Skeletal muscle tissue (tissue), 4 donors: ENCODE measurements around the gene FAF1. TPM values are rescaled to one million over a fixed set of nuclear protein-coding genes. Genes with fewer than 3 reads are reported as not detected.
"Not testable (repeated sequence)": the region's sequence is repeated elsewhere in the genome, so short reads cannot be mapped to it uniquely, and the experiment has no call there.

Experiments
- H3K27ac ChIP-seq: one replicate; pipeline ENCODE4 v1.7.0; 2013; ENCODE audit warnings: mild to moderate bottlenecking, low read depth, low read length, inconsistent platforms
- H3K27me3 ChIP-seq, 3 donors: one replicate each; pipeline ENCODE4 v1.7.0; 2013; ENCODE audit warnings: low read length in 3 of 3; ENCODE audit not compliant: control insufficient read depth in 3 of 3, insufficient read depth in 3 of 3
- H3K36me3 ChIP-seq, 3 donors: one replicate each; pipeline ENCODE4 v1.7.0; 2013; ENCODE audit warnings: low read length in 3 of 3; ENCODE audit not compliant: control insufficient read depth in 3 of 3, insufficient read depth in 3 of 3
- H3K4me1 ChIP-seq, 3 donors: one replicate each; pipeline ENCODE4 v1.7.0; 2013; ENCODE audit warnings: low read length in 3 of 3, mild to moderate bottlenecking in 3 of 3; ENCODE audit not compliant: control insufficient read depth in 3 of 3, insufficient read depth in 3 of 3
- H3K4me3 ChIP-seq, 3 donors: one replicate each; pipeline ENCODE4 v1.7.0; 2013; ENCODE audit warnings: low read length in 3 of 3
- H3K9ac ChIP-seq, 3 donors: one replicate each; pipeline ENCODE4 v1.7.0; 2013; ENCODE audit warnings: low read length in 3 of 3, mild to moderate bottlenecking in 3 of 3, moderate library complexity in 2 of 3, low read depth in 1 of 3
- H3K9me3 ChIP-seq, 3 donors: one replicate each; pipeline ENCODE4 v1.7.0; 2013; ENCODE audit warnings: low read length in 3 of 3; ENCODE audit not compliant: control insufficient read depth in 3 of 3
- total RNA-seq: library from RNA; depleted of rRNA; stranded (reverse); fragments of >200 nt; gene quantifications from one replicate; pipeline ENCODE4 v1.2.3, GENCODE V29; 2014
- donor health status: Osteomylitis.

Gene FAF1
- total RNA-seq: 41.2 TPM

GRCh38 chr1:50959913-50960844 is at the start of gene FAF1:
TSS of gene FAF1 (minus strand) at chr1:50960267. CDS start at chr1:50959811, 456 bp downstream.
- Histone ChIP-seq H3K27ac (peak within 1 kb of the TSS; percentile 89), H3K4me1 (peaks cover 8 to 13% (median 9%) of the 10 kb centered on the region in 3 donors), H3K9me3 (no peaks in the 10 kb centered on the region), H3K9ac (peak within 1 kb of the TSS; percentile 81 to 95 (median 95)), H3K27me3 (no peaks in the 10 kb centered on the region), H3K4me3 (peak within 1 kb of the TSS; percentile 94 to 98 (median 98)), H3K36me3 (no peaks in the 10 kb centered on the region)

- H3K9ac ChIP-seq: no peak overlapping the region
- H3K27me3 ChIP-seq: no peaks in the 10 kb centered on the region
- no peaks in the 10 kb centered on the region for H3K9me3 ChIP-seq
- H3K27ac ChIP-seq: no peak overlapping the region
- H3K4me1 ChIP-seq: no peaks in the 10 kb centered on the region
- H3K4me3 ChIP-seq: no peak overlapping the region
- H3K36me3 ChIP-seq: no peaks in the 10 kb centered on the region
Measured at GRCh38 chr1:51009381-51009780, 49.3 kb upstream of the FAF1 start.

DNA sequence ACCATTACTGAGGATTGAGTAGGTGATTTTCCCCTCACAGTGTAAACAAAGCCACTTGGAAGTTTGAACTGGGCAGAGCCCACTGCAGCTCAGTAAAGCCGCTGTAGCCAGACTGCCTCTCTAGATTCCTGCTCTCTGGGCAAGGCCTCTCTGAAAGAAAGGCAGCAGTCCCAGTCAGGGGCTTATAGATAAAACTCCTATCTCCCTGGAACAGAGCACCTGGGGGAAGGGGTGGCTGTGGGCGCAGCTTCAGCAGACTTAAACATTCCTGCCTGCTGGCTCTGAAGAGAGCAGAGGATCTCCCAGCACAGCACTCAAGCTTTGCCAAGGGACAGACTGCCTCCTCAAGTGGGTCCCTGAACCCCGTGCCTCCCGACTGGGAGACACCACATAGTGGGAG is 45.5 kb upstream of the FAF1 start:
- not testable (repeated sequence) for H3K9me3 ChIP-seq, H3K4me1 ChIP-seq, H3K27me3 ChIP-seq, H3K9ac ChIP-seq, H3K4me3 ChIP-seq, H3K27ac ChIP-seq, H3K36me3 ChIP-seq

- no peaks in the 10 kb centered on the region for H3K4me1 ChIP-seq
- H3K4me3 ChIP-seq: no peak overlapping the region
- H3K9ac ChIP-seq: no peak overlapping the region
- no peaks in the 10 kb centered on the region for H3K27me3 ChIP-seq
- no peak overlapping the region for H3K27ac ChIP-seq
- peaks cover 0 to 3% (median 0%) of the 10 kb centered on the region in 3 donors for H3K36me3 ChIP-seq
- no peaks in the 10 kb centered on the region for H3K9me3 ChIP-seq
Measured at GRCh38 chr1:51002516-51002915, 42.4 kb upstream of the FAF1 start.

DNA sequence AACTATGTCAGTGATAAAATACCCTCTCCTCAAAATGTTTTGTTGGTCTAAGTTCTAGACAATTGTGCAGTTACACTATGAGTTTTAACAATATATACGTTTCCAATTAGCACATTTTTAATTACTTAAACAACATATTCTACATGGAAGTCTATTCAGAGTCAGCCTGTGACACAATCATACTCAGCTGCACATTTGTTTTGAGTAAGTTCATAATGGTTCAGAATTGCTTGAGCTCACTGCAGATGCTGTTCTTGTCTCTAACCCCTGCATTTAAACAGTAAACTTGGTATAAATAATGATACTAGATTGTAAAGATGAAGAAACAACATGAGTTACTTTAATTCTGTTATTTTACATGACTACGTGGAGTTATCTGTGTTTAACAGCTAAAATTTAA is 40.6 kb upstream of the FAF1 start:
- H3K9me3 ChIP-seq: no peaks in the 10 kb centered on the region
- H3K4me1 ChIP-seq: no peaks in the 10 kb centered on the region
- no peak overlapping the region for H3K9ac ChIP-seq
- H3K4me3 ChIP-seq: no peak overlapping the region
- H3K27me3 ChIP-seq: no peaks in the 10 kb centered on the region
- H3K36me3 ChIP-seq: peaks cover 0 to 3% (median 0%) of the 10 kb centered on the region in 3 donors
- H3K27ac ChIP-seq: no peak overlapping the region

GRCh38 chr1:51000160-51000559 is 40.1 kb upstream of the FAF1 start:
- Histone ChIP-seq H3K4me1 (no peaks in the 10 kb centered on the region), H3K9ac (no peak overlapping the region), H3K27ac (no peak overlapping the region)

DNA sequence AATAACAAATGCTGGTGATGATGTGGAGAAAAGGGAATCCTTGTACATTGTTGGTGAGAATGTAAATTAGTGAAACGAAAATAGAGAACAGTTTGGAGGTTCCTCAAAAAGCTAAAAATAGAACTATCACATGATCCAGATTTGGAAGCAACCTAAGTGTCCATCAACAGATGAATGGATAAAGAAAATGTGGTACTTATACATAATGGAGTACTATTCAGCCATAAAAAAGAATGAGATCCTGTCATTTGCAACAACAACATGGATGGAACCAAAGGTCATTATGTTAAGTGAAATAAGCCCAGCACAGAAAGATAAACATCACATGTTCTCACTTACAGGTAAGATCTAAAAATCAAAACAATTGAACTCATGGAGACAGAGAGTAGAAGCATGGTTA is 39.3 kb upstream of the FAF1 start:
- not testable (repeated sequence) for H3K4me1 ChIP-seq, H3K9me3 ChIP-seq, H3K36me3 ChIP-seq, H3K4me3 ChIP-seq, H3K9ac ChIP-seq, H3K27me3 ChIP-seq, H3K27ac ChIP-seq

More at GRCh38 chr1:51000160-51000559, 40.1 kb upstream of the FAF1 start:
- H3K27me3 ChIP-seq: no peaks in the 10 kb centered on the region
- H3K36me3 ChIP-seq: peaks cover 0 to 3% (median 0%) of the 10 kb centered on the region in 3 donors
- no peak overlapping the region for H3K4me3 ChIP-seq
- no peaks in the 10 kb centered on the region for H3K9me3 ChIP-seq

DNA sequence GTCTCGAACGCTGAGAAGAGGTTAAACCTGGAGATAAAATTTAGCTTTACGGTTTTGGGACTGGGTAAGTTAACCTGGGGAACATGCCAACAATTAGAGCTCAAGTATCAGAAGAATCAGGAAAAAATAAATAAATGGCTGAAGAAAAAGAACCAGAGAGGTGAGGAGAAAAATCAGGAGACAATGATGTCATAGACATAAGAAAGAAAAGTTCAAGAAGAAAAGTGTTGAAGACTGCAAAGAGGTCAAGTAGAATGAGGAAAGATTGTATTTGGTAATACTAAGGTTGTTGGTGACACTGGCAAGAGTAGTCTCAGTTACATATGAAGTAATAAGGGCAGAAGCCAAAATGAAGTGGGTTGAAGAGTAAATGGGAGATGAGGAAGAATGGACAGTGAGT is 36.0 kb upstream of the FAF1 start:
- H3K27me3 ChIP-seq: no peaks in the 10 kb centered on the region
- no peaks in the 10 kb centered on the region for H3K4me1 ChIP-seq
- no peak overlapping the region for H3K27ac ChIP-seq
- H3K4me3 ChIP-seq: no peak overlapping the region
- no peaks in the 10 kb centered on the region for H3K9me3 ChIP-seq
- H3K9ac ChIP-seq: no peak overlapping the region
- no peaks in the 10 kb centered on the region for H3K36me3 ChIP-seq

DNA sequence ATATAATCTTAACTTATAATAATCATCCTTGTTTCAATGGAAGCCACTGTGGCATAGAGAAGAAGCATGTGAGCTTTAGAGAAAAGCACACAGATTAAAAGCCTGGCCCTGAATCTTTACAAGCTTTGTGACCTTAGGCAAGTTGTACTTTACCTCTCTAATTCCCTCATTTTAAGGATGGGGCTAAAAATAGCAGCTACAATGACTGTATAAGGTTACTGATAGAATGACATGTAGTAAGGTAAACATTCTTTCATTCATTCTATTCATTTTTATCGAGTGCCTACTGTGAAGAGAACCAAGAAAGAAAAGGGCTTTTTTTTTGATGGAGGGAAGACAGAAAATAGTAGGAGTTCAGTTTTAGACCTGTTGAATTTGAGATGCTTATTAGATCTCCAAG is 35.6 kb upstream of the FAF1 start:
- Histone ChIP-seq H3K4me1 (no peaks in the 10 kb centered on the region), H3K27ac (no peak overlapping the region), H3K27me3 (no peaks in the 10 kb centered on the region), H3K4me3 (no peak overlapping the region), H3K36me3 (no peaks in the 10 kb centered on the region), H3K9ac (no peak overlapping the region), H3K9me3 (no peaks in the 10 kb centered on the region)

DNA sequence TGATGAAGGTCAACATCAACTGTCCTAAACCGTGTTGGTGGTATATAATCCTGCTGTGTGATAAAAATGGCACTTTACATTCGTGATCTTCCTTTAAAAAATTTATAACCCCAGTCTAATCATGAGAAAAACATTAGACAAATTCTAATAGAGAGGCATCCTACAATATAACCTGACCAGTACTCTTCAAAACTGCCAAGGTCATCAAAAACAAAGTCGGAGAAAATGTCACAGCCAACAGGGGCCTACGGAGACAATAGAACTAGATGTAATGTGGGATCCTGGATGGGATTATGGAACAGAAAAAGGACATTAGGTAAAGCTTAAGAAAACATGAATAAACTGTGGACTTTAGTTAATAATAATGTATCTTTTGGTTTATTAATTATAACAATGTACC is 34.9 kb upstream of the FAF1 start:
- Histone ChIP-seq H3K4me1 (no peaks in the 10 kb centered on the region), H3K27me3 (no peaks in the 10 kb centered on the region), H3K4me3 (no peak overlapping the region), H3K36me3 (no peaks in the 10 kb centered on the region), H3K9ac (no peak overlapping the region), H3K27ac (no peak overlapping the region), H3K9me3 (no peaks in the 10 kb centered on the region)
